HUDEP-2 (cell line): Measurements from ENCODE around the gene ADAM15.

Experiments used
- DNase-seq, 76 experiments: peaks; one replicate each; lab custom pipeline; 2025; ENCODE audit not compliant: unreplicated experiment in 76 of 76; lab: John Stamatoyannopoulos, UW

The ADAM15 gene

DNA sequence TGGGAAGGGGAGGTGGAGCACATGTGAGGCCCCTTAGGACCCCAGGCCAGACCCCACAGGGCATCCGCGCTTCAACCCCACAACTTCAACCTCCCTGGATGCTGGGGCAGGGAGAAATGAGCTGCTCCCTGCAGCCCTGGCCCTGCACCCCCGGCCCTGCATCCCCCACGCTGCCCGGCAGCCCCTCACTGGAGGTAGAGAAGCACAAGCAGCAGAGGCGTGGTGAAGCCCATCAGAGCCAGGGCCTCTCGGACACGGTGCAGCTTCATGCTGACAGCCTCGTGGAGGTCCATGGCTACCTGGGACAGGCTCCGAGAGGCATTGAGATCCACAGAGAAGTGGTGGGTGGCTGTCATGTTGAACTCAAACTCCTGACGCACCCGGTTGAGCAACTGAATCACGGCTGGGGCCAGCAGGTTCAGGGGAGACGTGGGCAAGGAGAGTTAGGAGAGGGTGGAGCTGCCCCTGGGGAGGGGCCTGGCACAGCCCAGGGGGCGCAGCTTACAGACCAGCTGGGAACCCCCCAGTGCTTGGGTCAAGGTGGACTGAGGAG lies 20.8 kb upstream of the ADAM15 start:
- DNase-seq, result no peak

DNA sequence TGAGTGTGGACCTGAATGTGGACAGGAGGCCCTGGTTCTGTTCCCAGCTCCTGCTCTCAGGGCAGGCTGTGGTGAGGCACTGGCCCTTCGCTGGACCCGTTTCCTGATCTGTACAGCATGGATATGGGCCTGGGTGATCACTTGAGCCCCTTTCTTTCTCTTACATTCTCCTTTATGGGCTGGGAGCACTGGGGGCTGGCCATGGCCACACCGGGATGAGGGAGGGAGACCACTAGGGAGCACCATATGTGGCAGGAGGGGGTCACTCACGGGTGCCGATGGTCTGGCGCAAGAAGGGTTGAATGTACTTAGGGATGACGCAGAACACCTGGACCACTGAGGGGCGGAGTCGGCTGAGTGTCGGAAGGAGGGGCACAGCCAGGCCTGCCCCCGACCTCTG lies 20.2 kb upstream of the ADAM15 start:
- DNase-seq, result no peak

- DNase-seq, result no peak
Observed at GRCh38 chr1:155032886-155033285, 18.2 kb upstream of the ADAM15 start.

GRCh38 chr1:155033524-155033923 lies 17.6 kb upstream of the ADAM15 start, which contains the start of the genes DCST1 and DCST2:
Gene DCST1 (plus strand): TSS chr1:155033824. CDS start chr1:155034037, 213 bp downstream.
Gene DCST2 (minus strand): TSS chr1:155033781. CDS start chr1:155033701, 80 bp downstream.
- no peak for DNase-seq

DNA sequence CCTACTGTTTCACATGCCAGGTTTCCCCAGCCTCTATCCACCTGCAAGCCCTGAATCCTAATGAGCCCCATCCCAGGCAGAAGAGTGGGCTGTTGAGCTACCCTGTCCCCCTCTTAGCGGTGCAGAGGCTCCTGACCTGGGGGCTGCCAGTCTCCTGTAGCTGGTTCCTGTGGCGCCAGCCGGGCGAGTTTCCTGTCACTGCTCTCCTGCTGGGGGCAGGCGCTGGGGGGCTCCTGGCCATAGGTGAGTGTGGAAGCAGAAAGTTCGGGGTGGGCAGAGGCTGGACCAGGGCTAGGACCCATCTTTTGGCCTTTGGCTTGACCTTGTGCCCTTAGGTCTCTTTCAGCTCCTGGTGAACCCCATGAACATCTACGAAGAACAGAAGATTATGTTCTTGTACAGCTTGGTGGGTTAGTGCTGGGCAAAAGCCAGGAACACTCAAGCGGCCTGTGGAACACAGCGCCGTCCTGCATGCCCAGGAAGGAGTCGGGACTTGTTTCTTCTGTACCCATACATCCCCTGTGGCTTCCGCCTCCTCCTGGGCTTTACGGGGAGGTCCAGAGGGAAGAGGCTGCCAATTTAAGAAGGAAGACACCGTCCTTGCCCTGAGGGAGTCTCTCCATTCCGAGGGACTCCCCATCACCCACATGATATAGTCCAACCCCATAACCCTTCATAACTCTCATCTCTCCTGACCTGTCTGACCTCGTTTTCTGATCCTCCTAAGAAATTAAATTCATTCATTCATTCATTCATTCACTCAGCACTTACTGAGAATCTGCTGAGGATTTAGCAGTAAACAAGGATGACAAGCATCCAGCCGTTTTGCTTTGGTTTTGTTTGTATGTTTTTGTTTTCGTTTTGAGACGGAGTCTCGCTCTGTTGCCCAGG lies 16.6 kb upstream of the ADAM15 start:
- no peak for DNase-seq

- DNase-seq, result no peak
Observed at GRCh38 chr1:155035936-155036335, 15.2 kb upstream of the ADAM15 start.

- no peak for DNase-seq
Observed at GRCh38 chr1:155037043-155037442, 14.1 kb upstream of the ADAM15 start.

- DNase-seq, result no peak
Observed at GRCh38 chr1:155037851-155038441, 13.2 kb upstream of the ADAM15 start.

- no peak for DNase-seq
Observed at GRCh38 chr1:155038602-155039307, 12.4 kb upstream of the ADAM15 start.

- DNase-seq, result no peak
Observed at GRCh38 chr1:155039308-155039669, 11.8 kb upstream of the ADAM15 start.

- DNase-seq, result no peak
Observed at GRCh38 chr1:155040358-155041093, 10.6 kb upstream of the ADAM15 start.

- no peak for DNase-seq
Observed at GRCh38 chr1:155042789-155043188, 8.3 kb upstream of the ADAM15 start.

GRCh38 chr1:155043301-155043702 lies 7.8 kb upstream of the ADAM15 start:
- DNase-seq, result no peak

- DNase-seq, result no peak
Observed at GRCh38 chr1:155043793-155044192, 7.3 kb upstream of the ADAM15 start.

GRCh38 chr1:155044365-155044764 lies 6.8 kb upstream of the ADAM15 start:
- DNase-seq, result no peak

DNA sequence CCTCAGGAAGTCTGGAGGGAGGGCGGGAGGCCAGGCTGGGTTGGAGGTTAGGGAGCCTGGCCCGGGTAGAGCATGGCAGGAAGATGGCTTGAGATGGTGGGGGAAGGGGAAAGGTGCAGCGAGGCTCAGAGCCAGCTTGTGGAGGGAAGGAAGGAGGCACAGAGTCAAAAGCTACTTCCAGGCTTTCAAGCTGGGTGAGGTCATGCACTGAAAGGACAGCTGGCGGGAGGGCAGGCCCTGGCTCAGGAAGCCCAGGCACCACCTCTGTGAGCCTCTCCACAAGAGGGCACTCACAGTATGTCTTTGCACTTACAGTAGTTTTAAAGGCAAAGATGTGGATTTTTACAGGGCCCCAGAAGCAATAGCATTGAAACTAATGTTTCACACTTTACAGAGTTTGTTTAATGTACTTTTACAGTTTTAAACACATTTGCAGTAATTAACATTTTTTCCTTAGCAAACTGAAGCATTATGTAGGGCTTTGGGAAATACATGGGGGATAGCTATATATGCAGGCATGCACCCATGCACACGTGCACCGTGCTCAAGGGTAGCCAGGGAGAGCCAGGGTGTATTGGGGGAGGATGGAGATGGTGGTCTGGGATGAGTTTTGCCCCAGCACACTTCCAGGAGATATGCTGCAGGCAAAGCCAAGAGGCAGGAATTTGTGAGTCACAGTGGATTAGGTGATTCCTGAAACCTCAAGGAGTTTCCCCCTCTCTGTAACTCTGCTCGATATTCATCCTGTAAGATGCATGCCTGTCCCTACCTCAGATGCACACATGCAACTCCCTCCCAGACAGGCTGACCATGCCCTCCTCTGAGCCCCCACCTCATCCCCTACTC lies 6.1 kb upstream of the ADAM15 start:
- peak in 68 of 76 experiments; percentile 18 to 84 (median 58) for DNase-seq

DNA sequence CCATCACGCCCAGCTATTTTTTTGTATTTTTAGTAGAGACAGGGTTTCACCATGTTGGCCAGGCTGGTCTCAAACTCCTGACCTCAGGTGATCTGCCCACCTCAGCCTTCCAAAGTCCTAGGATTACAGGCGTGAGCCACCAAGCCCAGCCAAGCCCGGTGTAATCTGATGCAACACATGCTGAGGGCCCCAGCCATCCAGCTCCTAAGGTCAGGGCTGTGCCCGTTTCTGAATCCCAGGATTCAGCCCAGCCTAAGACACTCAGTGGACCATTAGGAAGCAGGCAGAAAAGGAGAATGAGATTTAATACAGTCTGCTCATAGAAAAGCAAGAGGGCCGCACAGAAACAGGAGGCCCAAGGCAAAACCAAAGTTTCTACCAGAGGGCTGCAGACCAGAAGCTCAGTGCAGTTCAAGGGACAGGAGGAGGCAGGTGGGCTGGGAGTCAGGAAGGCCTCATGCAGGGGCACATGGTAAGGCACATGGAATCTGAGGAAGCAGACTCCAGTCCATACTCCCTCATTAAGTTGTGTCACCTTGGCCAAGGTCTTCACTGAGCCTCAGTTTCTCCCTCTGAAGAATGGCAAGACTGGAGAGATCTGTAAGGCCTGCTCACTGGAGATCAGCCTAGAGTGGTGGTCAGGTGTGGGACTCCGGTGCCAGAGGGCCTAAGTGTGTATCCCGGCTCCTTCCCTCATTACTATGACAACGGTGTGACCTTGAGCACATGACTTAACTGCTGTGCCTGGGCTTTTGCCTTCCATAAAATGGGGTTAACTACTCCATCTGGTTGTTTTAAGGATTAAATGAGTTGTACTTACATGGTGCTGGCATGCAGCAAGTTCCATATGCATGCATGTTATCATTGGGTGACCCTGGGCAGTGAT lies 2.4 kb upstream of the ADAM15 start:
- DNase-seq, result peak in 1 of 76 experiments; percentile 7
